HCT116 (cell line): ENCODE measurements around the gene H3-3A. TPM values are rescaled to one million over a fixed set of nuclear protein-coding genes. Genes with fewer than 3 reads are reported as not detected.

Experiments
- ATAC-seq: fragments of 200-7000 bp; cut with Tn5 transposase; 2 replicates; pipeline ENCODE4 v1.9.1; 2020; ENCODE audit warnings: mild to moderate bottlenecking, moderate library complexity
- BruUV-seq: library from RNA; stranded (reverse); fragments of 400-500 nt; replicated peaks from 2 replicates; lab custom pipeline; 2021; lab: Mats Ljungman, UMichigan
- CTCF ChIA-PET: fragments of 300-600 bp; sonication (Branson Sonifier 250); formaldehyde crosslinking; loops from one replicate; lab custom pipeline; 2021; ENCODE audit warnings: antibody characterized with exemption; lab: Charles Lee
- POLR2A ChIA-PET: fragments of 300-600, 350-600 bp; sonication (Branson Sonifier 250); formaldehyde crosslinking; loops from one replicate; lab custom pipeline; 2021; ENCODE audit warnings: antibody characterized with exemption; lab: Charles Lee
- RAD21 ChIA-PET, 2 experiments: fragments of 300-600 bp; sonication (Branson Sonifier 250); formaldehyde crosslinking; loops; one replicate each; lab custom pipeline; 2023; ENCODE audit warnings: low total read pairs in 2 of 2; ENCODE audit not compliant: uncharacterized antibody in 2 of 2, unreplicated experiment in 2 of 2, low non-redundant PET in 1 of 2; lab: Charles Lee
- DNase-seq: peaks from one replicate; pipeline ENCODE4 v3.0.0-alpha.2; 2010; ENCODE audit warnings: low read depth, low spot score
- H2AFZ ChIP-seq: fragments of 200-600 bp; shearing (Covaris generic), sonication (generic); 2 replicates; pipeline ENCODE4 v1.6.1; 2017; ENCODE audit warnings: low read depth, mixed run types, mixed read lengths, antibody characterized with exemption, low read length; ENCODE audit not compliant: poor library complexity, severe bottlenecking
- H3K27ac ChIP-seq: 2 replicates; pipeline ENCODE4 v1.5.1; 2012; ENCODE audit warnings: low read depth, low read length
- H3K27me3 ChIP-seq: fragments of 200-600 bp; sonication (generic); 2 replicates; pipeline ENCODE4 v1.6.1; 2016; ENCODE audit warnings: mixed run types, low read length, mixed read lengths; ENCODE audit not compliant: insufficient read depth
- H3K36me3 ChIP-seq, 2 experiments: fragments of 200-500 bp in 1 of 2; fragments of 200-600 bp in 1 of 2; sonication (Bioruptor generic) in 1 of 2; sonication (generic) in 1 of 2; 2 replicates each; pipeline versions ENCODE4 v1.5.1 to v1.6.1; 2014 to 2016; ENCODE audit warnings: low read length in 2 of 2, inconsistent platforms in 1 of 2, mixed read lengths in 1 of 2, mixed run types in 1 of 2; ENCODE audit not compliant: insufficient read depth in 2 of 2, control insufficient read depth in 1 of 2
- H3K4me1 ChIP-seq, 2 experiments: fragments of 200-600 bp in 1 of 2; sonication (generic) in 1 of 2; 2 replicates each; pipeline versions ENCODE4 v1.5.1 to v1.6.1; 2012 to 2017; ENCODE audit warnings: low read length in 2 of 2, inconsistent platforms in 1 of 2, mild to moderate bottlenecking in 1 of 2, mixed read lengths in 1 of 2, mixed run types in 1 of 2, moderate library complexity in 1 of 2; ENCODE audit not compliant: insufficient read depth in 2 of 2, control insufficient read depth in 1 of 2
- H3K4me2 ChIP-seq: fragments of 200-600 bp; sonication (generic); 2 replicates; pipeline ENCODE4 v1.6.1; 2017; ENCODE audit warnings: mixed run types, low read length, mixed read lengths
- H3K4me3 ChIP-seq, 2 experiments: fragments of 200-600 bp in 1 of 2; sonication (generic) in 1 of 2; replicated peaks in 1 of 2; 2 replicates each; pipeline ENCODE4 v1.5.1; 2011 to 2016; ENCODE audit warnings: low read length in 2 of 2, control low read depth in 1 of 2, low read depth in 1 of 2, mild to moderate bottlenecking in 1 of 2, mixed read lengths in 1 of 2, mixed run types in 1 of 2
- H3K79me2 ChIP-seq: fragments of 200-600 bp; sonication (generic); 2 replicates; pipeline ENCODE4 v1.6.1; 2017; ENCODE audit warnings: mild to moderate bottlenecking, mixed run types, low read length, moderate library complexity, mixed read lengths; ENCODE audit not compliant: insufficient read depth
- H3K9ac ChIP-seq: fragments of 200-600 bp; sonication (generic); 2 replicates; pipeline ENCODE4 v1.6.1; 2016; ENCODE audit warnings: low read length, mixed read lengths
- H3K9me2 ChIP-seq: fragments of 200-600 bp; sonication (generic), shearing (Covaris generic); 2 replicates; pipeline ENCODE4 v1.6.1; 2017; ENCODE audit warnings: mixed run types, mild to moderate bottlenecking, moderate library complexity; ENCODE audit not compliant: insufficient read depth
- H3K9me3 ChIP-seq, 2 experiments: fragments of 200-500 bp in 1 of 2; fragments of 200-600 bp in 1 of 2; sonication (Bioruptor generic) in 1 of 2; sonication (generic) in 1 of 2; 2 replicates each; pipeline ENCODE4 v1.6.1; 2014 to 2017; ENCODE audit warnings: low read length in 2 of 2, mixed read lengths in 2 of 2, inconsistent platforms in 1 of 2, low read depth in 1 of 2, mild to moderate bottlenecking in 1 of 2, mixed run types in 1 of 2, moderate library complexity in 1 of 2; ENCODE audit not compliant: control insufficient read depth in 1 of 2, insufficient read depth in 1 of 2
- H4K20me1 ChIP-seq: fragments of 200-600 bp; sonication (generic), shearing (Covaris generic); 2 replicates; pipeline ENCODE4 v1.6.1; 2017; ENCODE audit warnings: mixed run types, mild to moderate bottlenecking, moderate library complexity; ENCODE audit not compliant: insufficient read depth
- CBX3 ChIP-seq: IDR thresholded peaks from 2 replicates; pipeline ENCODE4 v1.6.1; 2012; ENCODE audit warnings: low read depth
- CEBPB ChIP-seq: IDR thresholded peaks from 2 replicates; pipeline ENCODE4 v1.6.1; 2012; ENCODE audit warnings: low read depth
- EGR1 ChIP-seq: IDR thresholded peaks from 2 replicates; pipeline ENCODE4 v1.6.1; 2012; ENCODE audit warnings: low read depth
- EZH2 ChIP-seq: fragments of 200-600 bp; sonication (generic); IDR thresholded peaks from 2 replicates; pipeline ENCODE4 v1.6.1; 2017; ENCODE audit warnings: antibody characterized with exemption, mixed run types
- EZH2phosphoT487 ChIP-seq: fragments of 200-600 bp; IDR thresholded peaks from 2 replicates; pipeline ENCODE4 v1.6.1; 2018; ENCODE audit warnings: antibody characterized with exemption, borderline replicate concordance
- FOSL1 ChIP-seq: IDR thresholded peaks from 2 replicates; pipeline ENCODE4 v1.6.1; 2012; ENCODE audit warnings: low read depth
- RAD21 ChIP-seq: IDR thresholded peaks from 2 replicates; pipeline ENCODE4 v1.6.1; 2012; ENCODE audit warnings: low read depth, mild to moderate bottlenecking
- SP1 ChIP-seq: IDR thresholded peaks from 2 replicates; pipeline ENCODE4 v1.6.1; 2012; ENCODE audit warnings: low read depth
- SRF ChIP-seq: IDR thresholded peaks from 2 replicates; pipeline ENCODE4 v1.6.1; 2012; ENCODE audit warnings: low read depth
- TCF7L2 ChIP-seq: IDR thresholded peaks from 2 replicates; pipeline ENCODE4 v1.7.0; 2011; ENCODE audit warnings: borderline replicate concordance, inconsistent platforms; ENCODE audit not compliant: insufficient read depth, insufficient read length; ENCODE audit errors: extremely low read depth
- ZFX ChIP-seq: fragments of 450-650 bp; IDR thresholded peaks from 2 replicates; pipeline ENCODE4 v1.6.1; 2017
- intact Hi-C: fragments of 100-400 bp; cut with micrococcal nuclease; formaldehyde crosslinking; loops from 2 replicates; pipeline ENCODE4 v1.10.0; 2022
- total RNA-seq: library from RNA; stranded (reverse); gene quantifications from one replicate; pipeline ENCODE4 v1.2.1, GENCODE V29; 2021; ENCODE audit not compliant: unreplicated experiment
- TF ChIP-seq, protein P1 (sequence below): IDR thresholded peaks from 2 replicates; pipeline ENCODE4 v1.6.1; 2012; ENCODE audit warnings: low read depth
- TF ChIP-seq, protein P2 (sequence below): IDR thresholded peaks from 2 replicates; pipeline ENCODE4 v1.6.1; 2012
- TF ChIP-seq, protein P3 (sequence below): IDR thresholded peaks from 2 replicates; pipeline ENCODE4 v1.6.1; 2011; ENCODE audit warnings: mild to moderate bottlenecking, low read length, moderate library complexity; ENCODE audit not compliant: insufficient replicate concordance; ENCODE audit errors: extremely low read depth
- TF ChIP-seq, protein P4 (sequence below), 3 experiments: fragments of 200-600 bp in 1 of 3; sonication (generic) in 1 of 3; IDR thresholded peaks in 2 of 3; conservative IDR thresholded peaks in 1 of 3; 2 replicates each; pipeline ENCODE4 v1.5.1; 2012 to 2017; ENCODE audit warnings: low read depth in 2 of 3, low read length in 2 of 3, antibody characterized with exemption in 1 of 3, borderline replicate concordance in 1 of 3, control low read depth in 1 of 3, mild to moderate bottlenecking in 1 of 3, mixed read lengths in 1 of 3, mixed run types in 1 of 3, moderate library complexity in 1 of 3; ENCODE audit not compliant: insufficient read depth in 1 of 3
- TF ChIP-seq, protein P5 (sequence below): IDR thresholded peaks from 2 replicates; pipeline ENCODE4 v1.6.1; 2012

Gene H3-3A
- total RNA-seq, 1 experiment from 2014 or later, result 386 TPM

DNA sequence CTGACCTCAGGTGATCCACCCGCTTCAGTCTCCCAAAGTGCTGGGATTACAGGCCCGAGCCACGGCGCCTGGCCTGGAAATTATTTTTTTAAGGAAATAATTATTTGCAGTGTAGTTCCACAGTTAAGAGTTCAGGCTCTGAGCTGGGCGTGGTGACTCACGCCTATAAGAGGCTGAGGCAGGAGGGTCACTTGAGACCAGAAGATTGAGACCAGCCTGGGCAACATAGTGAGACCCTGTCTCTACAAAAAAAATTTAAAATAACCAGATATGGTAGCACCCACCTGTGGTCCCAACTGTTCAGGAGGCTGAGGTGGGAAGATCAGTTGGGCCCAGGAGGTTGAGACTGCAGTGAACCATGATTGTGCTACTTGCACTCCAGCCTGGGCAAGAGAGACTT is 13.9 kb downstream of the H3-3A start:
- RAD21 ChIA-PET, result no interaction called here
- no peak overlapping the region for H3K4me3 ChIP-seq
- ATAC-seq, result no peak
- TF ChIP-seq SP1 (no peak), TCF7L2 (no peak), SRF (no peak), EZH2 (no peak), CBX3 (no peak), FOSL1 (no peak), CEBPB (no peak), ZFX (no peak), RAD21 (no peak), EGR1 (no peak), EZH2phosphoT487 (no peak)
- TF ChIP-seq, protein P1, sequence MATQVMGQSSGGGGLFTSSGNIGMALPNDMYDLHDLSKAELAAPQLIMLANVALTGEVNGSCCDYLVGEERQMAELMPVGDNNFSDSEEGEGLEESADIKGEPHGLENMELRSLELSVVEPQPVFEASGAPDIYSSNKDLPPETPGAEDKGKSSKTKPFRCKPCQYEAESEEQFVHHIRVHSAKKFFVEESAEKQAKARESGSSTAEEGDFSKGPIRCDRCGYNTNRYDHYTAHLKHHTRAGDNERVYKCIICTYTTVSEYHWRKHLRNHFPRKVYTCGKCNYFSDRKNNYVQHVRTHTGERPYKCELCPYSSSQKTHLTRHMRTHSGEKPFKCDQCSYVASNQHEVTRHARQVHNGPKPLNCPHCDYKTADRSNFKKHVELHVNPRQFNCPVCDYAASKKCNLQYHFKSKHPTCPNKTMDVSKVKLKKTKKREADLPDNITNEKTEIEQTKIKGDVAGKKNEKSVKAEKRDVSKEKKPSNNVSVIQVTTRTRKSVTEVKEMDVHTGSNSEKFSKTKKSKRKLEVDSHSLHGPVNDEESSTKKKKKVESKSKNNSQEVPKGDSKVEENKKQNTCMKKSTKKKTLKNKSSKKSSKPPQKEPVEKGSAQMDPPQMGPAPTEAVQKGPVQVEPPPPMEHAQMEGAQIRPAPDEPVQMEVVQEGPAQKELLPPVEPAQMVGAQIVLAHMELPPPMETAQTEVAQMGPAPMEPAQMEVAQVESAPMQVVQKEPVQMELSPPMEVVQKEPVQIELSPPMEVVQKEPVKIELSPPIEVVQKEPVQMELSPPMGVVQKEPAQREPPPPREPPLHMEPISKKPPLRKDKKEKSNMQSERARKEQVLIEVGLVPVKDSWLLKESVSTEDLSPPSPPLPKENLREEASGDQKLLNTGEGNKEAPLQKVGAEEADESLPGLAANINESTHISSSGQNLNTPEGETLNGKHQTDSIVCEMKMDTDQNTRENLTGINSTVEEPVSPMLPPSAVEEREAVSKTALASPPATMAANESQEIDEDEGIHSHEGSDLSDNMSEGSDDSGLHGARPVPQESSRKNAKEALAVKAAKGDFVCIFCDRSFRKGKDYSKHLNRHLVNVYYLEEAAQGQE, result no peak
- TF ChIP-seq, protein P2, sequence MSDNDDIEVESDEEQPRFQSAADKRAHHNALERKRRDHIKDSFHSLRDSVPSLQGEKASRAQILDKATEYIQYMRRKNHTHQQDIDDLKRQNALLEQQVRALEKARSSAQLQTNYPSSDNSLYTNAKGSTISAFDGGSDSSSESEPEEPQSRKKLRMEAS, result no peak
- TF ChIP-seq, protein P3, sequence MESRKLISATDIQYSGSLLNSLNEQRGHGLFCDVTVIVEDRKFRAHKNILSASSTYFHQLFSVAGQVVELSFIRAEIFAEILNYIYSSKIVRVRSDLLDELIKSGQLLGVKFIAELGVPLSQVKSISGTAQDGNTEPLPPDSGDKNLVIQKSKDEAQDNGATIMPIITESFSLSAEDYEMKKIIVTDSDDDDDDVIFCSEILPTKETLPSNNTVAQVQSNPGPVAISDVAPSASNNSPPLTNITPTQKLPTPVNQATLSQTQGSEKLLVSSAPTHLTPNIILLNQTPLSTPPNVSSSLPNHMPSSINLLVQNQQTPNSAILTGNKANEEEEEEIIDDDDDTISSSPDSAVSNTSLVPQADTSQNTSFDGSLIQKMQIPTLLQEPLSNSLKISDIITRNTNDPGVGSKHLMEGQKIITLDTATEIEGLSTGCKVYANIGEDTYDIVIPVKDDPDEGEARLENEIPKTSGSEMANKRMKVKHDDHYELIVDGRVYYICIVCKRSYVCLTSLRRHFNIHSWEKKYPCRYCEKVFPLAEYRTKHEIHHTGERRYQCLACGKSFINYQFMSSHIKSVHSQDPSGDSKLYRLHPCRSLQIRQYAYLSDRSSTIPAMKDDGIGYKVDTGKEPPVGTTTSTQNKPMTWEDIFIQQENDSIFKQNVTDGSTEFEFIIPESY, result no peak
- TF ChIP-seq, protein P4, sequence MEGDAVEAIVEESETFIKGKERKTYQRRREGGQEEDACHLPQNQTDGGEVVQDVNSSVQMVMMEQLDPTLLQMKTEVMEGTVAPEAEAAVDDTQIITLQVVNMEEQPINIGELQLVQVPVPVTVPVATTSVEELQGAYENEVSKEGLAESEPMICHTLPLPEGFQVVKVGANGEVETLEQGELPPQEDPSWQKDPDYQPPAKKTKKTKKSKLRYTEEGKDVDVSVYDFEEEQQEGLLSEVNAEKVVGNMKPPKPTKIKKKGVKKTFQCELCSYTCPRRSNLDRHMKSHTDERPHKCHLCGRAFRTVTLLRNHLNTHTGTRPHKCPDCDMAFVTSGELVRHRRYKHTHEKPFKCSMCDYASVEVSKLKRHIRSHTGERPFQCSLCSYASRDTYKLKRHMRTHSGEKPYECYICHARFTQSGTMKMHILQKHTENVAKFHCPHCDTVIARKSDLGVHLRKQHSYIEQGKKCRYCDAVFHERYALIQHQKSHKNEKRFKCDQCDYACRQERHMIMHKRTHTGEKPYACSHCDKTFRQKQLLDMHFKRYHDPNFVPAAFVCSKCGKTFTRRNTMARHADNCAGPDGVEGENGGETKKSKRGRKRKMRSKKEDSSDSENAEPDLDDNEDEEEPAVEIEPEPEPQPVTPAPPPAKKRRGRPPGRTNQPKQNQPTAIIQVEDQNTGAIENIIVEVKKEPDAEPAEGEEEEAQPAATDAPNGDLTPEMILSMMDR (IDR thresholded peaks at IDR 0.05 in 2 of 3, conservative IDR thresholded peaks at IDR 0.05 in 1 of 3; ENCODE audit: borderline replicate concordance in 1 of 3, insufficient read depth in 1 of 3, low read depth in 2 of 3, low read length in 2 of 3), result no peak
- TF ChIP-seq, protein P5, sequence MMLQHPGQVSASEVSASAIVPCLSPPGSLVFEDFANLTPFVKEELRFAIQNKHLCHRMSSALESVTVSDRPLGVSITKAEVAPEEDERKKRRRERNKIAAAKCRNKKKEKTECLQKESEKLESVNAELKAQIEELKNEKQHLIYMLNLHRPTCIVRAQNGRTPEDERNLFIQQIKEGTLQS, result no peak
- TF ChIP-seq, all 23 proteins: peak for 0
- intact Hi-C loops, result no loop called here
- Histone ChIP-seq H4K20me1 (no peaks in the 10 kb centered on the region), H3K4me1 (no peaks in the 10 kb centered on the region), H3K79me2 (no peaks in the 10 kb centered on the region), H3K4me2 (no peak overlapping the region), H3K36me3 (peaks cover 12 to 13% of the 10 kb centered on the region in 2 experiments; a peak in 3 of 4 replicates), H3K27me3 (no peaks in the 10 kb centered on the region), H3K9ac (no peak overlapping the region), H3K27ac (no peak overlapping the region), H3K9me3 (no peaks in the 10 kb centered on the region), H2AFZ (no peak overlapping the region), H3K9me2 (no peaks in the 10 kb centered on the region)
- ChIA-PET POLR2A (interaction anchor here (0.6 to 1.4 kb wide), 2 partner anchors 12 to 1993 kb away, joined by 3 to 5 read pairs; no protein-coding TSS in a partner anchor), CTCF (interaction anchor here (4.5 kb wide), 1 partner anchor 12 kb away, joined by 39 read pairs; no protein-coding TSS in a partner anchor)
- DNase-seq, result no peak
- no TSS peak for BruUV-seq
